Left renal cortex interstitium (tissue), 4 donors: ENCODE data around the gene TXNRD2. TPM values are rescaled to one million over a fixed set of nuclear protein-coding genes. Genes with fewer than 3 reads are reported as not detected.
"Not testable (repeated sequence)": the region's sequence is repeated elsewhere in the genome, so short reads cannot be mapped to it uniquely, and the experiment has no call there.

Experiments
- DNase-seq, 4 donors: peaks; one replicate each; pipeline ENCODE4 v3.0.0-alpha.2; 2013; ENCODE audit warnings: low read depth in 4 of 4, low spot score in 2 of 4, missing footprints in 1 of 4
- polyA plus RNA-seq, 4 donors: library from polyadenylated mRNA; unstranded; fragments of 120-200 nt; gene quantifications; one replicate each; pipeline ENCODE4 v1.2.1, GENCODE V29; 2013; ENCODE audit not compliant: insufficient read length in 4 of 4

Gene TXNRD2
- polyA plus RNA-seq, 4 donors = 23.0 to 35.8 (median 29.3) TPM

DNA sequence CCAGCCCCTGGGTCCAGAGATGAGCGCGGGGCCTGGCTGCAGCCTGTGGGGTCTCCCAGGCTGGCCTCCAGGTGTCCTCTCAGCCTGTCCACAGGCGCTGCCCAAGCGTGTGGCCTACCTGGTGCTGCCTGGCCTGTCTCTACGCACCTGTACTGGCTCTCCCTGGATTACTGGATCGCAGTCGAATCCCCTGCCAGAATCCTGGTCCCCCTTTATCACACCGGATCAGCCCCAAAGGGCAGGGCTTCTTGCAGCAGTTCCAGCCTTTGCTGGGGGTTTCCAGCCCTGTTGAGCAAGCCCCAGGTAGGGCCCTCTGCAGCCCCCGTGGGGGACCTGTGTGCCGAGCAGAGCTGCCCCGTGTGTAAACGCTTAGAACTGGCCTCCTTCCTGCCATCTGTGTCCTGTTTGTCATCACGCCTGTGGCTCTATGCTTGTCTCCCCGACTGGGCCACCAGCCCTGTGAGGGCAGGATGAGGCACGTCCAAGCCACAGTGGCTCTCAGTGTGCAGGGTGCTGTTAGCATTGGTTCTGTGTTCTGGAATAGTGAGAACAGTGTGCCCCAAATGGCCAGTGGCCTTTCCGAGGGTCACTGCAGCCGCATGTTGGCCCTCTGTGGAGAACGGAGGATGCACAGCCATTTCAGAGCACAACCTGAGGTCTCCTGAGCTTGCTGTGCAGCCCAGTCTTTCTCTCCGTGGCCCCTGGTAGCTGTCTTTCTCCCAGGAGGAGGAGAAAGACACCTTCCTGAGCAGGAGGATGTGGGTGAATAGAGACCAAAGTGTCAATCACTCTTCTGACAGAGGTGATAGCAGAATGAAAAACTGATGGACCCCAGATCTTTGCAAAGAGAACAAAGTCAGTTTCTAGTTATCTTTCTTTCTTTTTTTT is 13.9 kb upstream of the TXNRD2 start:
- no peak for DNase-seq

DNA sequence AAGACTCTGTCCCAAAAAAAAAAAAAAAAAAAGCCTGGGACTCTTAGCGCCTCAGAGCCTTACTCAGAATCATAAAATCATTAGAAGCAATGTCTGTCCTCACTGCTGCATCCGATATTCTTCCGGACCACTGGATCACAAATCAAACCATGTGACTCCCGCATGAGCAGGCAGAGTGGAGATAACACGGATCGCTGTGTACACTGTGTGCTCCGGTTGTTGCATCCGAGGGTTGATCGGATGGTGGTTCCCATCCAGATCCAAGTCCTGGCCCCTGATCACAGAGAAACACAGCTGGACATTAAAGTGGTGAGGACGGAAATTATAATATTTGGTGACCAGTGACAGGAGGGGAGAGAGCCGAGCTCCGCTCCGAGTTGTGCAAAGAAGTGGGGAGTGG is 9.7 kb upstream of the TXNRD2 start:
- DNase-seq = no peak

DNA sequence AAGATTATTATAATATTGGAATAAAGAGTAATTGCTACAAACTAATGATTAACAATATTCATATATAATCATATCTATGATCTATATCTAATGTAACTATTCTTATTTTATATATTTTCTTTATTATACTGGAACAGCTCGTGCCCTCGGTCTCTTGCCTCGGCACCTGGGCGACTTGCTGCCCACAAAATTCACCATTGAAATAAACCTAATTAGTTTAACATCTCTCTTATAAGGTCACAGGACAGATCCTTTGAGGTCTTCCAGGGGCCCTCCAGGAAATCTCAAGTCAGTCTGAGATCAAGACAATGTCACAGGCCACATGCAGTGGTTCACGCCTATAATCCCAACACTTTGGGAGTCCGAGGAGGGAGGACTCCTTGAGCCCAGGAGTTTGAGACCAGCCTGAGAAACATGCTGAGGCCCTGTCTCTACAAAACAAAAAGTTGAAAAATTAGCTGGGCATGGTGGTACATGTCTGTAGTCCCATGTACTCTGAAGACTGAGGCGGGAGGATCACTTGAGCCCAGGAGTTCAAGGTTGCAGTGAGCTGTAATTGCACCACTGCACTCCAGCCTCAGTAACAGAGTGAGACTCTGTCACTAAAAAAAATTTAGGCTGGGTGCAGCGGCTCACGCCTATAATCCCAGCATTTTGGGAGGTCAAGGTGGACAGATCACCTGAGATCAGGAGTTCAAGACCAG is 6.6 kb upstream of the TXNRD2 start:
- DNase-seq = no peak

GRCh38 chr22:19943082-19944026 is 1.7 kb upstream of the TXNRD2 start:
- no peak for DNase-seq

DNA sequence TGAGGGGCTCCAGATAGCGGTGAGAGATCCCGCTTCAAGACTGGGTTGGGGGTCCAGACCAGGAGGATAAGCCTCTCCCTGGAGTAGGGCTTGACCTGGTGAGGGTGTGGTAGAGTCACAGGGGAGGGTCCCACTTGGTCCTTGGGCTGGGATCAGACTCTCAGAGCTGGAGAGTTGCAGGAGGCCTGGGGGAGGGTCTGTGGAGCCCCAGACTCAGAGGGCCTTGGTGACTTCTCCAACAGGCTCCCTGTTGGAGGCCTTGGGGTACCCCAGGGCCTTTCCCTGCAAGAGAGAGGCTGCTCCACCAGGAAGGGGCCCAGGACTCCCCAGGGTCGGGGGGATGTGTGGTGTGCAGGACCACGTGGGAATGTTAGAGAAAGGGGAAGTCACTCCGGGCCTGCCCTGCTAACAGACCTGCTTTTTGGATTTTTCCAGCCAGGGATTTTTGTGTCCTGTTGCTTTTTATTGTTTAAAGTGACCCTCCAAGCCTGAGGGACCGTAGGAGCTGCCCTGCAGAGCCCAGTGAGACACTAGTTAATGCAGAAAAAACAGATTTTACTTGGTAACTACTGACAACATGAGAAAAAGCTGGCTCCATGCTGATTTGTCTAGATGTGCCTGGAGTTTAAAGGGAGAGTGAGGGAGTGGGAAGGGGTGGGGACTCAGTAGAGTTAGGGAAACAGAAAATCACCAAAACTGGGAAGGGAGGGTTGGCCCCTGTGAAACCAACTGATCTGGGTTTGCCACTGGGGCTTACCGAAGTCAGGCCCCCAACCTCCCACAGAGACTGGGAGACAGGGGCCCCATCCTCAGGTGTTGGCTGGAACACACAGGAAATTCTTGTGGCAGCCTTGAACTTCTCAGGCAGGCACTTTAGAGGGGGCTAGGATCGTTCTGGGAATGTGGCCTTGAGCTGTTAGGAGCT is 801 bp upstream of the TXNRD2 start:
- no peak for DNase-seq

- DNase-seq = no peak
Measured at GRCh38 chr22:19940536-19941364, 868 bp downstream of the TXNRD2 start.

DNA sequence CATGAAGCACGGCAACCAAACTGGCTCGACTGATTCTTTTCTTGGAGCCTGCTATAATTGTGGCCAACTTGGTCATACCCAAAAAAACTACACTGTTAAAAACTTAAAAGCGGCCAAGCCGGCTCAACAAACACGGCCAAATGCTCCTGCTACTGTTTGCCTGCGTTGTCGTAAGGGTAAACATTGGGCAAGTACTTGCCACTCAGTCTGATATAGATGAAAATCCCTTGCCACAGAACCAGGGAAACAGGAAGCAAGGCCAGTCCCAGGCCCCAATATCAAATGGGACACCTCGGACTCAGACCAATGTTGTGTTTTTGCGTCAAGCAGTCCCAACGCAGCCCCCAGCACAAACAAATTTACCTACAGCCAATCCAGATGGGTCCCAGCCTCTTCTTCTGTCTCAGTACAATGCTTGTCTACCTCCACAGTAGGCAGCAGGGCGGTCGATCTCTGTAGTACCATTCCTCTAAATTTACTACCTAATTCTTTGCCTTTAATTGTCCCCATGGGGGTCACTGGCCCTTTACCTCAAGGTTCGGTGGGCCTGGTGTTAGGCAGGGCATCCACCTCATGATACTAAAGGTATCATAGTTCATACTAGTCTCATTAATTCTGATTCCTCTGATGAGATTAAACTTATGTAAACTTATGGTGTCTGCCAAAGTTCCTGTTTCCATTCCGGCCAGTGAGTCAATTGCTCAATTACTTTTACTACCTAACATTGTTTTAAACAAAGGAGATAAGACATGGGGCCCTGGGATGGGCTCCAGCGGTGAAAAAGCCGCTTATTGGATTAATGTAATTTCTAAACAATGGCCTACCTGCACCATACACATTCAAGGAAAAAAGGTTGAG is 3.8 kb downstream of the TXNRD2 start:
- no peak for DNase-seq

- DNase-seq = no peak
Measured at GRCh38 chr22:19936513-19936912, 5.1 kb downstream of the TXNRD2 start.

DNA sequence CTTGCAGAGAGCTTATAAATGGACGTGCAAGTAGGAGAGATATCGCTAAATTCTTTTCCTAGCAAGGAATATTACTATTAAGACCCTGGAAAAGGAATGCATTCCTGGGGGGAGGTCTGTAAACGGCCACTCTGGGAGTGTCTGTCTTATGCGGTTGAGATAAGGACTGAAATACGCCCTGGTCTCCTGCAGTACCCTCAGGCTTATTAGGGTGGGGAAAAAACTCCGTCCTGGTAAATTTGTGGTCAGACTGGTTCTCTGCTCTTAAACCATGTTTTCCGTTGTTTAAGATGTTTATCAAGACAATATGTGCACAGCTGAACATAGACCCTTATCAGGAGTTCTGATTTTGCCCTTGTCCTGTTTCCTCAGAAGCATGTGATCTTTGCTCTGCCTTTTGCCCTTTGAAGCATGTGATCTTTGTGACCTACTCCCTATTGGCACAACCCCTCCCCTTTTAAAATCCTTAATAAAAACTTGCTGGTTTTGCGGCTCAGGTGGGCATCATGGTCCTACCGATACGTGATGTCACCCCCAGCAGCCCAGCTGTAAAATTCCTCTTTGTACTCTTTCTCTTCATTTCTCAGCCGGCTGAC is 6.4 kb downstream of the TXNRD2 start:
- DNase-seq = not testable (repeated sequence)

GRCh38 chr22:19933341-19934241 is 8.0 kb downstream of the TXNRD2 start:
- DNase-seq = no peak

DNA sequence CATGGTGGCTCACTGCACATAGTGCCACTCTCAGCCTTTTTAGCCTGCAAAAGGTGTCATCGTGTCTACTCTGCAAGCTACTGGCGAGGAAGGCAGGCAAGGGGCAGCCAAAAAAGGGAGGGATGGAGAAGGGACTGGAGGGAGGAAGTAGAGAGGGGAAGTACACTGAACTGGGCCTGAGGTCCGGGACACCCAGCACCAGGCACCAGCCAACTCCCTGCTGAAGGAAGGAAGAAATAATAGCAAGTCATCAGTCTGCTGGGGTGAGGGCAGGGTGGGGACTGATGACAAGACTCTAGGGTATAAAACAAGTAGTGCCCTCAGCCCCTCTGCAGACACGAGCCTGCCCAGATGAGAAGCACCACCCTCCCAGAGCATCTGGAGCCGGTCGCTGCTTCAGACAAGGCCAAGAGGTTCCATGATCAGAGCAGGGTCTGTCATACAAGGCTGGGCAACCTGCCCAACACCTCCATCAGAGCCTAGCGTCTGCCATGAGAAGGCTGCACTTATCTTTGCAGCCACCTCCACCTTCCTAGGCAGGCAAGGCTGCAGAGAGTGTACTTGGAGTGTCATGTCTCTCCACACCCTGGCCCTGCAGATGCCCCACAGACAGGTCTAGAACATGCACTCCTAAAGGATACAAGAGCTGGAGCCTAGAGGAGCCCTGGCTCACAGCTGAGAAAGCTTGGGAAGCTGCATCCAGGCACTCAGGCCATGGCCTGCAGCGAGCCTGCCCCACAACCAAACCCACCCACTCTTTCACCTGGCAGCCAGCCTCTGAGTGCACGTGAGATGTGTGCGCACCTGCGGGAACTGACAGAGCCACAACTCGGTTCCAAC is 9.0 kb downstream of the TXNRD2 start:
- DNase-seq = no peak

DNA sequence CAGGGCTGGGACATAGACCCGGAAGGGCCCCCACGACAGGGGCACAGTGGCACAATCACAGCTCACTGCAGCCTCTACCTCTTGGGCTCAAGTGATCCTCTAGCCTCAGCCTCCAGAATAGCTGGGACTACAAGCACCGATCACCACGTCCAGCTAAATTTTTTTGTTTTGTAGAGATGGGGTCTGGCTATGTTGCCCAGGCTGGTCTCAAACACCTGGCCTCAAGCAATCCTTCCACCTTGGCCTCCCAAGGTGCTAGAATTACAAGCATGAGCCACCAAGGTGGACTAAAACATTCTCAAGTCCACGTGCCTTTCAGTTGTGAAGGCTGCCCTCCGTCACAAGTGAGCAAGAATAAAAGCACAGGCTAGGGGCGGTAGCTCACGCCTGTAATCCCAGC is 10.1 kb downstream of the TXNRD2 start:
- no peak for DNase-seq

GRCh38 chr22:19930551-19931486 is 10.8 kb downstream of the TXNRD2 start:
- DNase-seq = no peak
